ENCODE data around the gene TMEM17.

The TMEM17 gene

GRCh38 chr2:62452701-62453454, 53.1 kb downstream of the TMEM17 start:
- DNase-seq, result no peak

DNA sequence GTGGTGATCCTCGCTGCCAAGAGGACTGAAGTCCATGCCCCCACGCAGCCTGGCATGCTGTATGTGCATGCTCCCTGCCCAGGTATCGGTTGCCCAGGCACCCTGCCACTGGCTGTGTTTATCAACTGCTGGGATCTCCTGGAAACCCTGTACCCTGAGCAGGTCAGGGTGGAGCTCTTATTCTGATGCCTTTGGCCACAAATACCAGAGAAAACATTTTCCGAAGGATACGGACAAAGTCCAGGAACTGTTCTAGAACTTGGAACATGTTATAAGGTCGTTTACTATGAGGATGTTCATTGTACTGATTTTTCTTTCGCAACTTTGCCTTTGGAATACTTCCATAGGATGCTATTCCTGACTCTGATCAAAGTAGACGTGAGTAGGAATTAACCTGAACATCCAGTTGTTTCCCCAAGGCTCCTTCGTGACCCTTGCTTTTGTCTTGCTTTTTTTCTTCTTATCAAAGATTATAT, 55.2 kb downstream of the TMEM17 start:
- no peak for DNase-seq
